ENCODE data around the gene TSPAN6.

The TSPAN6 gene

GRCh38 chrX:100636321-100636991, at the start of gene TSPAN6:
TSS of gene TSPAN6 (minus strand) at chrX:100636806. CDS start at chrX:100636694, 112 bp downstream.
- DNase-seq (ENCODE audit: low read depth in 2 of 2), result peak; percentile 22 to 40

GRCh38 chrX:100685997-100686305, 49.3 kb upstream of the TSPAN6 start:
- no peak for DNase-seq (ENCODE audit: low read depth in 2 of 2)

- DNase-seq (ENCODE audit: low read depth in 2 of 2), result peak in 1 of 2 donors; percentile 24
Measured at GRCh38 chrX:100685284-100685996, 48.8 kb upstream of the TSPAN6 start.

DNA sequence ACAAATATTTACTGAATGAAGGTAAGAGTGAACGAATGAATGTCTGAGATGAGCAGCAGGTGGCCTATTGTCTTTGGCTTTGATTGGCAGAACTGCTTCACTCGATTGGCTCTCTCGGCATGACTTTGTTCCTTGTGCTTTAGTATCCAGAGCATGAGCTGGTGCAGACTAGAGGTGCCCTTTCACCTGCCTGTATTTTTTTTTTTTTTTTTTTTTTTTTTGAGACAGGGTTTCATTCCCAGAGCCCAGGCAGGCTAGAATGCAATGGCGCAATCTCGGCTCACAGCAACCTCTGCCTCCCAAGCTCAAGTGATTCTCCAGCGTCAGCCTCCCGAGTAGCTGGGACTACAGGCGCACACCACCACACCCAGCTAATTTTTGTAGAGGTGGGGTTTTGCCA, 46.3 kb upstream of the TSPAN6 start:
- DNase-seq (ENCODE audit: low read depth in 2 of 2), result no peak

DNA sequence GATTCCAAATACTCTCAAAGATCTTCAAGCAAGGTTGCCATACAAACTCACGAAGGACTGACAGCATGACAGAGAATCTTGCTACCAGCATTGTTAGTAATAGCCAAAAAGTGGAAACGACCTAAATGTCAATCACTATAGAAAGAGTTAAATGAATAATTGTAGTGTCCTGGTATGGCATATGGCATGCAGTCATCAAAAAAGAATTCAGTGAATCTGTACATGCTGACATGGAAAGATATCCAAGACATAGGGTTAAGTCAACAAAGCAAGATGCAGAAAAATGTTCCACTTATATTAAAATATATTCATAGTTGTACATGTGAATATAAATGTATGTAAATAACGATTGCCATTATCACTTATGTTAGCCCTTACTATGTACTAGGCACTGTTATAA, 45.0 kb upstream of the TSPAN6 start:
- DNase-seq (ENCODE audit: low read depth in 2 of 2), result no peak

DNA sequence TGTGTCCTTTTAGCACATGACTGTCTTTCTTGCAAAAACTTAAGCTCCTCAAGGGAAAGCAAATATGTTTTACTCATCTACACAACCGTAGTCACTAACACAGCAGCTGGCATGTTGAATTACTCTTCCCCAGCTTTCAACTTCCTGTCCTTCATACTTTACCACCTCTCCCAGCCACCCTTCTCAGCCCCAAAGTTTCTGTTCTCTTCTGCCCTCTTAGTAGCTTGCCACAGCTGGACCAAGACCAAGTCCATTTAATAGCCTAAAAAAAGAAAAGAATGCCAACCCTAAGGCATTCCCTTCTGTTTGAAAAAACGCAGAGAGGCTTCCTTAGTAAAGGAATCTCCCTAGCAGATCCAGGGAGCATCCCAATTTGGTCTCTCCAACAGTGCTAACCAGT, 44.1 kb upstream of the TSPAN6 start:
- DNase-seq (ENCODE audit: low read depth in 2 of 2), result no peak

DNA sequence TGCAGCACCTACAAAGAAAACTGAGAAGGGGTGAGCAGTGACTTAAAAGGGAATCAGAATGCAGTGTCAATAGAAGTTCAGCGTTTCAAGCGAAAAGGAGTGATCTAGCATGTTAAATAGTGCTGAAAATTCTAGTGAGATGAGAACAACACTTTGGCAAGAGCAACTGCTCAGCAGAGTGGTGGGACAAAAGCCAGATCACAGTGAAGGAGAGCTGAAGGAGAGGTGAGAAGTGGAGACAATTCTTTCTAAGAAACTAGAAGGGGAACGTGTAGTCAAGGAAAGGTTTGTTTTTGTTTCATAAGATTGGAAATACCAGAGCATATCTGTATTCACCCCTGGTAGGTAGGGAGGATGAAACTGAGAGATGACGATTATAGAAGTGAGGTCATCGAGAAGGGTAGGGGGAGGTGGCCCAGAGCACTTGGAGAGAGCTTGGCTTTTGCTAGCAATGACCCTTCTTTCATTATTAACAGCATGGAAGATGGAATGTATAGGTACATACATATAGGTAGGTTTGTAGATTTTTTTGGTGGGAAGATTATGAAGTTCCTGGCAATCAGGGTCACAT, 41.1 kb upstream of the TSPAN6 start:
- DNase-seq (ENCODE audit: low read depth in 2 of 2), result no peak

DNA sequence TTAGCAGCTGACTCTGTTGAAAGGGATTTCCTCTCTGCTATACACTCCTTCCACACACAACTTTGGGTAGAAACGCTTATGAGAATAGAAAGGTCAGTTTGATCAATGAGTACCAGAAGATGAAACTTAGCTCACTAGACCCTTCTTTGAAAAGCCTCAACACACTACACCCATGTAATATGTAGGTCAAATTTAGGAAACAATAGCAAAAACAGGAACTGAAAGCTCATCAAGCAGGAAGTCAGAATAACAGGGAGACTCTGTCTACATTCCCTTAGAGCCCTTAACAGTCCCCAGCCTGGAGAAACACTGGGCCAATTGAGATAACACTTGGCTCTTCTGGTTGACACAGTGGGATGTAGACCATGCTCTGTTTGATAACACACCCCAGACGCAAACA, 38.1 kb upstream of the TSPAN6 start:
- DNase-seq (ENCODE audit: low read depth in 2 of 2), result no peak

- DNase-seq (ENCODE audit: low read depth in 2 of 2), result no peak
Measured at GRCh38 chrX:100673397-100673953, 36.9 kb upstream of the TSPAN6 start.

DNA sequence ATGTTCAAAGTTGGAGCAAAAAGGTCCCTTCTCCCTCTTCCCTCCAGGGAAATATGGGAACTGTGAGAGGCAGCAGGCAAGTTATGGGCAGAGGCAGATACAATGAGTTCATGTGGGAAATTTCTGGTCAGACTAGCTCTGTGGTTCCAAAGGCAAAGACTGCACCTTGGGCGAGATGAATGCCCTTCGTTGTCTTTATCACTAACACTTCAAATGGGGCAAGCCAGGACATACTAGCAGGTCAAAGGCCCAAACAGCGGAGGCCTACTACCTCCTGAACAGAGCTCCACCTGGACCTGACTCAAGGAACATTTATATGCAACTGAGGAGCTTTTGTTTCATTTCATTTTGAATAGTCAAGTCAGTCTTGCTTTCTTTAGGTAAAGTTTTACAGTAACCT, 36.4 kb upstream of the TSPAN6 start:
- DNase-seq (ENCODE audit: low read depth in 2 of 2), result no peak

DNA sequence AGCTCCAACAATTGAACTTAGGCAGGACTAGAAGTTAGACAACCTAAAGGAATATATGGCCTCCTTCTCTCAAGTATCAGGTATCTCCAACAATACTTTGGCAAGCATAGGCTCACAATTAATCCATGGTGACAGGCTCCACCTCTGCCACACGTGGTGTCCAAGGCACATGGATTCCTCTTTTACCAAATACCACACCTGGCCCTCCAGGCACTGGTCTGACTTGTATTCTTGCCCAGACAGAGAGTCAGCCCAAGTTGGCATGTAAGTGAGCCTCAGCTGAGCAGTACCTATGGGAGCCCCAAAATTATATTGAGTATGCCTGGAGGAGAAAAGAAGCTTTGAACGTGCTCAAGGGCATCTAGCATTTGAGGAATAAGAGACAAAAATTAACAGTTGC, 27.0 kb upstream of the TSPAN6 start:
- DNase-seq (ENCODE audit: low read depth in 2 of 2), result no peak

DNA sequence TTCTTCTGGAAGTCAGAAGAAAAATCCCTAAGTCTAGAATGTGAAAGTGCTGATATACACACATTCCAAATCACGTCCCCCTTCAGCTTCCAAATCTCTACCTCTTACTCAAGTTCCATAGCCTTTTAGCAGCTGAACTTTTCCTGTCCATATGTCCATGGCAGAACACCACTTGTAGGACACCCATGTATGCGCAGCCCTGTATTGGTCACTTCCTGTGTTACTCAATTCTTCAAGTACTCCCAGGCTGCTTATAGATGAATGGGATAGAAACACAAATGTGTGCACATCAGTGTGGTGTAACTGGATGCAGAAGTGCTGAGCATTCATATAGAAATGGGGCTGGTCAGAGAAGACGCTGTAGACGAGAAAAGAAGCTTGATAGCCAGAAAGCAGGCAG, 26.2 kb upstream of the TSPAN6 start:
- DNase-seq (ENCODE audit: low read depth in 2 of 2), result no peak

DNA sequence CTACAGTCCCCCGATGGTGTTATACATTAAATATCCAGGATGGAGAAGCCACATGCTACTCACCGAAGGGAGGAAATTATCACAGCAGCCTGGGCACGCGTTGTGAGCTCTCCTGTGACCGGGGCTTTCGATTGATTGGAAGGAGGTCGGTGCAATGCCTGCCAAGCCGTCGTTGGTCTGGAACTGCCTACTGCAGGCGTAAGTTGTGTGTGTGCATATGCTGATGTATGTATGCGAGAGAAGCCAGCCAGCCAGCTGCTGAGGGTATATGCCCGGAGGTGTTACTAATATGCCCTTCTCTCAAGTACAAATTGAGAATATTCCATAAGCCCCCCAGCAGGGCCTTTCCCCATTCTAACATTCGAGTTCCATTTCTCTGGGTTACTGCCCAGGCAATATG, 25.6 kb upstream of the TSPAN6 start:
- DNase-seq (ENCODE audit: low read depth in 2 of 2), result no peak

GRCh38 chrX:100659431-100660137, 23.0 kb upstream of the TSPAN6 start:
- no peak for DNase-seq (ENCODE audit: low read depth in 2 of 2)

GRCh38 chrX:100658941-100659381, 22.4 kb upstream of the TSPAN6 start:
- no peak for DNase-seq (ENCODE audit: low read depth in 2 of 2)

DNA sequence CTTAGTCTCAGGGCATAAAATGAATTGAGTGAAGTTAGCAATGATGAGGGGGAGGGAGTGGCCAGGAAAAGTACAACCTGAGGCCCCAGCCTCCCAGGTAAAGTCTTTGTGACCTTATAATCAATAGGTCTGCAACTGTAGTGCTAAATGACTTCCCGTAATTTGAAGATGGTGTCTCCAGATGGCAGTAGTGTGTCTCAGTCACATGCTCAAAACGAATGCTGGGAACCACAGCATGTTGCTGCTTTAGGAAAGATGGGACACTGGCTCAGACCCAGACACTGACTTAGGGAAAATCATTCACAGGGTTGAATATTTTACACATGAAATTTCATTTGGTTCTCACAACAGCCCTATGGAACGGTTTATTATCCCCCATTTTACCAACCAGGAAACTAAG, 17.7 kb upstream of the TSPAN6 start:
- no peak for DNase-seq (ENCODE audit: low read depth in 2 of 2)

GRCh38 chrX:100652266-100652665, 15.7 kb upstream of the TSPAN6 start:
- DNase-seq (ENCODE audit: low read depth in 2 of 2), result no peak

DNA sequence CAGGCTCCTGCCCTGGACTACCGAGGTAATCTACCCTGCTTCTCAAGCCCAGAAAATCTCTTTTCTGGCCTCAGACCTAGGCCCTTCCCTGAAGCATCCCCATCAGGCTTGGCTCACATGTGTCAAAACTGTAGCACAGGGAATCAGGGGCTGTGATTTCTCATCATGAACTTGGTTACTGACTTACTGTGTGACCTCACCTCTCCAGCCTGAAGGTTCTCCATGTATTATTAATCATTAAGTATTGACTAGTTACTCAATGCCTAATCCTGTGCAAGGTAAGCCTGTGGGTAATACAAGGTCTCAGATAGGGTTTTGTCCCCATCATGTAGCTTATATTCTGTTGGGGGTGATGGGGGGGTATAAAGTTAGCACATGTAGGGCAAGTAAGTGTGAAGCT, 14.2 kb upstream of the TSPAN6 start:
- no peak for DNase-seq (ENCODE audit: low read depth in 2 of 2)

DNA sequence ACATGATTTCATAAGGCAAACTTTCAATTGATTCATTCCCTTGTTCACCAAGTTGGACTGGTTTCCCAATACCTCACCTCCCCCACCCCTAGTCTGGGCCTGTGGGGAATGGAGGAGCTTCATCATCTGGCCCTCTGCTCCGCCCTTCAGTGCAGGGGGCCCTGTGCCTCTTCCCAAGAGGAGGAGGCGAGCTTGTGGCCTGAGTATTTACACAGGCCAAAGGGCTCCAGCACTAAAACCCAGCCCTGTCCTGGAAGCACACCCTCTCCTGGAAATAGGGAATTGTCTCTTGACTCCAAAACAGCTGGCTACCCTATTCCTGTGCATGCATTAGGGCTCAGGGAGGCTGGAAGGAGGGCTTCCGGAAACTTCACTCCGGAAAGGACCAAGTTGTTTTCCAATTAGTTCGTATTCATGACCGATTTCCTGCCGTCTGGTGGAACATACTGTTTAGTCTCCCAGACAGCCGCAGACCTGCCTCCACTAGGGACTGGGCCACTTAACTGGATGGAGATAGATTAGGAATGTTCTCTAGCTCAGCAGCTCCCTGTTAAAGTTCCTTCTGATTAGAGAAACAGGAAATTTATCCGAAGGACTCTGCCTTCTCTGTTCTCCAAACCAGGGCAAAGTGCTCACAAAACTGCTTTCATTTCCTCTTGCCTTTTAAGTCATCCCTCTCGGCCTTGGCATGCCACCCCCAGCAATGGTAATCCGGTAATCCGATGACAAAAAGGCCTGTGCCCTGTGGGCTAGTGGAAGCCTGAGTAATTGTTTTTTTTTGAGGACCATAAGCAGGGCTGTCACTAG, 13.1 kb upstream of the TSPAN6 start:
- DNase-seq (ENCODE audit: low read depth in 2 of 2), result no peak

GRCh38 chrX:100648458-100649417, 12.1 kb upstream of the TSPAN6 start:
- DNase-seq (ENCODE audit: low read depth in 2 of 2), result no peak
